HG02763 (cell line): Measurements from ENCODE around the gene GDF10.

Source experiments
- ATAC-seq: cut with Tn5 transposase; IDR thresholded peaks from one replicate; pipeline ENCODE4 v1.9.1; 2021; ENCODE audit warnings: mild to moderate bottlenecking, moderate library complexity; ENCODE audit not compliant: unreplicated experiment

Gene GDF10

DNA sequence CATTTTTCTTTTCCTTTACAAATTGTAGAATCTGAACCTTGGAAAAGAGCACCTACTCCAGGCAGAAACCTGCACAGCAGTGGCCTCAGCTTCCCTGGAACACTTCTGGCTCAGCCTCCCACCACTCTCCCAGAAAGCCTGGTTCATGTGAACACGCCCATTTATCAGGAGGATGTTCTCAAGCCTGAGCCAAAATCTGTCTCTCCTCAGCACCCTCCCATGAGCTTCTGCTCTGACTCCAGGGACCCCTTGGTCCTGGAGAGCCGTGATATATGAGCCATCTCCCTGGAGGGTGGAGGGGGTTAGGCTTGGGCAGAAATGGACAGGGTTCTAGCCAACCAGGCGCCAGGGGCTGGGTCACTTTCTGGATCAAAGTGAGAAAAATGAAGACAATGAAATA lies 32.4 kb downstream of the GDF10 start:
- no peak for ATAC-seq

DNA sequence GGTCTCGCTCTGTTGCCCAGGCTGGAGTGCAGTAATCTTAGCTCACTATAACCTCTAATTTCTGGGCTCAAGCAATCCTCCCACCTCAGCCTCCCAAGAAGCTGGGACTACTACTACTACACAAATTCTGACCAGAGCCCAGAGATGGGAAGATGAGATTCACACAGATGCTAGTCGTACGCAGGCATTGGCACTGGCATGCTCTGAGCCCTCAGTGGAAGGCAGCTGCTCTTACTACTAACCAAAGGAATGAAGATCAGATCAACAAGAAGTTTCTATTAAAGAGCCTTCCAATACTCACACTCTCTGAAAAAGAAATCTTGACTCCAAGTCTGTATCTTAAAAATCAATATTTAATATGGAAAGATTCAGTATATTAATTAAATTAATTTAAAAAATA lies 32.9 kb downstream of the GDF10 start:
- ATAC-seq: no peak

DNA sequence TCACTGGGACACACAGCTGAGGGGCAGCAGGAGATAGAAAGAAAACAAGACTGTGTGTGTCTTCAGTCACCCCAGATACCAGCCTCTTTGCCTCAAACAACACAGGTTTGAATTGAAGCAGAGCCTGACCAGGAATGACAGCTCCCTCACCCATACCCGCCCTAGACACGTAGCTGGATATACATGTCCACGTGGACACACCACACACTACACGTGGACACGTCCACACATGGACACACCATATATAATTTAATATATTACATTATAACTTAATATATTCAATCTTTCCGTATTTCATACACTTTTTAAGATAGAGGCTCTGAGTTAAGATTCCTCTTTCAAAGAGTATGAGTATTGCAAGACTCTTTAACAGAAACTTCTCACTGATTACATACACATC lies 33.5 kb downstream of the GDF10 start:
- ATAC-seq: no peak

DNA sequence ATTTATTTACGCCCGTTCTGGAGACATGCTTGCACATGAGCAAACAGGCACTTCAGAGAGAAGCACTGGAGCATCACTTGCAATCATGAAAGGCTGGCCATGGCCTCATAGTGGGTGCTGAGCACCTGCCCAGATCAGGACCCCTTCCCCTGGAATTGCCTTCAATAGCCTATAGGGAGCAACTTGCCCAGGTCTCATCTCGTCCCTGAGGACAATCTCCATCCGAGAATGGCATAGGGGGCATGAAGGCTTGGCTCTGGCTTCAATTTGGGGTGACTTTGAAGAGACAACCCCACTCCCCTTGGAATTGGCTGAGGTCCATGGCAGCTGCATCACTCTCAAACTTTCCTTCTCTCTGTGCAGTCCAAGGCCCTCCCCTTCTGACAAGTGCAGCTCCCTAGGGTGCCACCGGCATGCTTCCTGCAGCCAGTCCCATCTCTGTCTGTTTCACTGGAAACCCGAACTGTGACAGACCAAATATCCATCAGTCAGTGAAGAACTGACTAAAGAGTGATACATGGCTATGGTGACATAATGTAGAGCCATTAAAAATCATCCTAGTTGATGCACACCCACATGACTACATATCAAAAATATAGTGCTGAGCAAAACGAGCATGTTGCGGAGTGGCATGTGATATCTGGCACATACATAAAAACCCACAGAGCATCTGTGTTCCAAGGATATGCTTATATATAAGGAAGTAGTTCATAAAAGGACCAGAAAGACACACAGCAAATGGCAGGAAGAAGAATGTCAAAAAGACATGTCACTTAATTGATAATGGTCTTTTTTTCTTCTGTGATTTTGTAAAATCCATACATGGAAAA lies 34.7 kb downstream of the GDF10 start:
- no peak for ATAC-seq

DNA sequence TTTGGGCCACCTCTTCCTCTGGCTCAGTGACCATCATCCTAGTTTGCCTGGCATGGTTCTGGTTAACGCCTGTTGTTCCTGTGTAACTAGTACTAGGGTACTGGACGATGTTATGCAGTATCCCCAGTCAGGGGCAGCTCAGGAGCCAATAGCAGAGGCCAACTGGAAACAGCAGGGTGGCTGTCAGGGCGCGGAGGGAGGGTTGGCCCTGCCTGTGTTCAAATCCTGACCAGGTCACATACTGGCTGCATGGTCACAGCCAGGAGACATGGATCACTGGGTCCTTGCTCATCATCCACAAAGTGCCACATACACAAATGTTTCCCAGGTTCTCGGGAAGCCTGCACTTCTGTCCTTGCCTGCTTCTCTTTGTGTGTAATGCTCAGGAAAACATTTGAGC lies 35.9 kb downstream of the GDF10 start:
- no peak for ATAC-seq

DNA sequence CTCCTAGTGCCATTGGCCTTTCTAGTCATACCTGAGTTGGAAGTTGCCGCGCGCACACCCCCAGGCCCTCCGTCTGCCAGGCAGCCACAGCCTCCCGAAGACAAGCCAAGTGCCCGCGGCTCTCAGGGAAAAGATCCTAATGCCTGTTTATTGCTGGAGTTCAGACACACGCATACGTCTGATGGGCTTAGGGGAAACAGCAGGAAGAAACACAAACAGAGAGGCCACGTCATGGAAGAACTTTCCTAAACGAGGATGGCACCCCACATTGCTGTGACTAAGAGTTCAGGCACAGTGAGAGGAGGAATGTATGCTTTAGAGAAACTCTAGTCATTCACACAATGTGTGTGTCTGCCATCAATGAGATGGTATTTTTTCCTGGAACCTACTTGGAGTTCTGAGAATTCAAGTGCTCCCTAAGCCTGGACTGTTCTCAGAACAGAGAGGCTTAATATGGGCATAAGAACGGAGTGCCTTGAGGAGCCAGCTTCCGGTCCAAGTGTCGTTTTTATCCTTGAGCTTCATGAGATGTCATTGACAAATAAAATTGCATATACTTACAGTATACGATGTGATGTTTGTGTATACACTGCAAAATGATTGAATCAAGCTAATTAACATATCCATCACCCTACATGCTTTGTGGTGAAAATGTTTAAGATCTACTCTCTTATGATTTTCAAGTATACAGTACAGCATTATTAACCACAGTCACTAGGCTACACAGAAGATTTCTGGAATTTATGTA lies 36.6 kb downstream of the GDF10 start:
- no peak for ATAC-seq

DNA sequence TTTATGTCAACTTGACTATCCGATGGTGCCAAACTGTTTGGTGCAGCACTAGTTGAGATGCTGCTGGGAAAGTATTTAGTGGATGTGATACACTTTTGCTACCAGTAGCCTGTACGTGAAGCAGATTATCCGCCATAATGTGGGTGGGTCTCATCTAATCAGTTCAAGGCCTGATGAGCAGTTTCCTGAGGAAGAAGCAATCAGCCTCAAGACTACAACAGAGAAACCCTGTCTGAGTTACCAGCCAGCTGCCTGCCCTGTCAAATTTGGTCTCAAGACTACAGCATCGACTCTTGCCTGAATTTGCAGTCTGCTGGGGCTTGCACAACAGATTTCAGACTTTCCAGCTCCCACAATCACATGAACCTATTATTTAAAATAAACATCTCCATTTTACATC lies 37.3 kb downstream of the GDF10 start:
- ATAC-seq: no peak

DNA sequence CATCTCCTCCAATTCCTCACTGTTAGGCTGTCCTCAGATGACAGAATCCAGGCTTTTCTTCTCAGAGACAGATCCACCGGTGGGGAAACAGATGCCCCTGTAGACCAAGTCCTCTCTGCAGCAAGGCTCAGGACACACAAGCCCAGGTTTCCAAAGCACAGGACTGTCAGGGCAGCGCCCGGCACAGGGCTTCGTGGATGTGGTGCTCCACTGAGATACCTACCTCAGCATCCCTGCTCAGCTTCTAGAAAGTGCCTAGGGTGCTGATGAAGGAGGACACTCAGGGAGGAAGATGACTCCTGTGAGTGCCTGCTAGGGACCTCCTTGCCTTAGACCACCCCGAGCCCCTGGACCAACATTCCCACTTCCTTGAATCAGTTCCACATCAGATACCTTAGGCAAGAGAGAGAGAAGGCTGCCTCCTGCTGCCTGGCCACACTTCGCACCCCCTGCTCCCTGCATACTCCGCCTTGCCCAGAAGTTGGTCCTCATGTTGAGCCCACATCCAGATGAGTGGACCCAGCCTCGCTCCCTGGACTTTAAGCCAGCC lies 39.3 kb downstream of the GDF10 start:
- no peak for ATAC-seq

DNA sequence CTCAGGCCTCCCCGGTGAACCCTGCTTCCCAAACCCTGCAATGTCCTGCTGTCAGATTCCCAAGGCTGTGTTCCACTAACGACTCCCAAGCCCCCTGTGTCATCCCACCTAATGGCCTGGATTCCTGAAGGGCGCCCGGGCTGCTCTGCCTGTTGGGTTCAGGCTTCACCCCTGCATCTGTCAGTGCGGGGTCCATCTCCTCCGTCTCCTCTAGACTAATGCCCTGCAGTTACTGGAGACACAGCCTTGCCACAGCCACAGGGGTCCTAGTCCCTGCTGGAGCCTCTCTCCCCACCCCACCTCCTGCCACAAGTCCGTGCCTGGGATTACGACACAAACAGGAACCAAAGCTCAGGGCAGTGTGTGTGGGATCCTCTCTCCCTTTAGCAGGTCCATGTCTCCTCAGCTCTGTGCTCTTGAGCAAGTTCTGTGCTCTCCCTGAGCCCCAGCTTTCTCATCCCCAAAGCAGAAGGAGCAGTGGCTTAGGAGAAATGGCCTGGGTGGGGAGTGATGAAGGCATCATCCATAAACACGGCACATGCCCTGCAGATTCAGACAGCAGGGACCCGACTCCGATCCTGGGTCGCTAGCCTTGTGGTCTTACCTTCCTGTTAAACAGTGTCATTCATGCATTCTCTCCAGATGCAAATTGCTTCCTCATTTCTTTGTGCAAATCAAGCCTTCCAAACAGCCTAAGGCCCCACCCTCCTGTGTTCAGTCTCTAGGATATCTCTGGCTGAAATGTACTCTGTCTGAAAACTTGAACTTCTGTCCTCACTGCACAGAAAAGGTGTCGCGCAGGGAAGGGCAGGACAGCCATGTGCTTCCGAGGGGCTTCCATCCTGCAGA lies 40.0 kb downstream of the GDF10 start:
- ATAC-seq: no peak

DNA sequence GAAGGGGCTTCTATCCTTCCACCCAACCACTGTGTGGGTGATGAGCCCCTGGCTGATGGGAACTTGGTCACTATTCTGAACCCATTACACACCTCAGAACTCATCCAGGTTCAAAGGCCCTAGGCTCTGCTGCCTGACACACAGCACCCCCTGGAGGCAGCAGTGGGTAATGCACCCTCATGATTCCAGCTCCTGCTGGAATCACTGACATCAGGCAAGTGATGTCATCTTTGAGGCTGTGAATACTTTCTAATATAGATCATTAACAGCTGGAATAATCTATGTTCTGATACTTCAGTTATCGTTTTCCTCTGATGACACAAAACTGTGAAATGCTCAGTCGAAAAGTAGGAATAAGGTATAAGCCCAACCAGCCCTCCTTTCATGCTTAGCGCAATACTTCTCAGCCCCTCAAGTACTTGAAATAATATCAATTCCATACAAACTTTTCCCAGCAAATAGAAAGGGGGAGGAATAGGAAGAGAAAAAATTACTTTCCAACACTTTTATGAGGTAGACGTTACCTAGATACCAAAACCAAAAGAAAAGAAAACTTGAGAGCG lies 40.7 kb downstream of the GDF10 start:
- ATAC-seq: no peak

DNA sequence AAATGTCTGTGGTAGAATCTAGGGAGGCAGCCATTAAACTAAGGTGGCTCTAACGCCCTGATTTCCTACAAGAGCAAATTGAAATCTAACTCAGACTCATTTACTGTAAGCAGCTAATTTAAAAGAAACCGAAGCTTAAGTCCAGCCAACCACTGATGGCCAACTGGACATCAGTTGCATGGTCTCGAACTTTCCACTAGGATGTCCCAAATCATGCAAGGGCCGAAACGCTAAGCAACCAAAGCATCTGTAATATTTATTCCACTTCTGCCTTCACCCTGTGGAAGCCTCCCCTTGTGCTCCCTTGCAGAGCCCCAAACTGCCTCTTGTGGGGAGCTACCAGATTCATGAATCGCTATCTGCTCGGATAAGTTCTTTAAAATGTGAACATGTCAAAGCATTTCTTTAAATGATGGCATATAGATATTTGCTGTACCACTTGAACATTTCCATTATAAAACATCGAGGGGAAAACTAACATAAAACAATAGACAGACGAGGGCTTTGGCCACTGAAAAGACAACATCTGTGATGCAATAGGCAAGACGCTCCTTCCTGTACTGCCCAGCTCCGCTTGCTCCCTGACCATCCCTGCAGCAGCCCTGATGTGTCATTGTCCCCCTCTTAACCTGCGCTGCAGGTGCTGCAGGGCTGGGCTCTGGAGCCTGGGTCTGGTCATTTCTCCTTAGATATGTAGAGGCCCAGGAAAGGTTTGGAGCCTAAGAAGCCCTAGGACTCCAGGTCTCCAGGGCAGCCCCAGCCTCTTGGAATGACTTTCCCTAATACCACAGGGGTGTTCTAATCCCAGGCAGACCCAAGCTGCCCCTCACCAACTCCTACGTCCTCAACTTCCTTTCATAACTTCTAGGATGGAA lies 45.2 kb downstream of the GDF10 start:
- no peak for ATAC-seq

DNA sequence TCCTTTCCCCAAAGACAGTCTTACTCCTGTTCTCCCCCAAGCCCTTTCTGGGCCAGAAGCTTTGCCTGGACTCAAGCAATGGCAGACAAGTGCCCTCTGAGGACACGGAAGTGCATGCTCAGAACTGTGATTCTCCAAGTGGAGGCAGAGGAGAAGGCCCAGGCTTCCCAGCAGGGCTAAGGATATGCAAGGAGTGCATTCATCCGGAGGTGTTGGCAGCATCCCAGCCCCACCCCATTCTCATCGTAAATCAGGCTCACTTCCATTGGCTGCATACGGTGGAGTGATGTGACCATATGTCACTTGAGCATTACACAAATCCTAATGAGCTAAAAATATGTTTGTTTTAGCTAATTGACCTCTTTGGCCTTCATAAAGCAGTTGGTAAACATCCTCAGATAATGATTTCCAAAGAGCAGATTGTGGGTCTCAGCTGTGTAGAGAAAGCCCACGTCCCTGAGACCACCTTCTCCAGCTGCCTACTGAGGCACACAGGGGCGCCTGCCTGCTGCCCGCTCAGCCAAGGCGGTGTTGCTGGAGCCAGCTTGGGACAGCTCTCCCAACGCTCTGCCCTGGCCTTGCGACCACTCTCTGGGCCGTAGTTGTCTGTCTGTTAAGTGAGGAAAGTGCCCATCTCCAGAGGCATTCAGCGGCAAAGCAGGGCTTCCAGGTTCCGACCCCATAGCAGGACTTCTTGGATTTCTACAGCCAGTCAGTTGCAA lies 46.7 kb downstream of the GDF10 start:
- no peak for ATAC-seq

DNA sequence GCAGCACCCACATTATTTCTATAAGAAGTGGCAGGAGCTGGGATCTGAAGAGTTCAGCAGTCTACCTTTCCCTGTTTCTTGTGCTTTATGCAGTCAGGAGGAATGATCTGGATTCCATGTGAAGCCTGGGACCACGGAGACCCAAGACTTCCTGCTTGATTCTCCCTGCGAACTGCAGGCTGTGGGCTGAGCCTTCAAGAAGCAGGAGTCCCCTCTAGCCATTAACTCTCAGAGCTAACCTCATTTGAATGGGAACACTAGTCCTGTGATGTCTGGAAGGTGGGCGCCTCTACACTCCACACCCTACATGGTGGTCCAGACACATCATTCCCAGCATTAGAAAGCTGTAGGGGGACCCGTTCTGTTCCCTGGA lies 47.3 kb downstream of the GDF10 start:
- ATAC-seq: no peak

DNA sequence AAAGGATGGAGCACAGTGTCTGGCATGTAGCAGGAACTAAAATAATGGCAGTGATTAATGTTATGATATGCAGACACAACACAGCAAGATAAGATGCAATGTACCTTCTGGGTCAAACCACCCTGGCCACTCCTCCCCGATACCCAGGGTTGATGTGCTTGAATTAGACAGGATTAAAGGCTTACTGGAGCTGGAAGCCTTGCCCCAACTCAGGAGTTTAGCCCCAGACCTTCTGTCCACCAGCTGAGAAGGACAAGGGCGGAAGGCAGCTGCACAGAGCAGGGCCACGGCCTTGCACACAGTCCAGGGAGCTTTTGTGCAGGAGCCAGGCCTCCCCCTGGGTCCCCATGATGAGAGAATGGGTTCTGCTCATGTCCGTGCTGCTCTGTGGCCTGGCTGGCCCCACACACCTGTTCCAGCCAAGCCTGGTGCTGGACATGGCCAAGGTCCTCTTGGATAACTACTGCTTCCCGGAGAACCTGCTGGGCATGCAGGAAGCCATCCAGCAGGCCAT lies 48.2 kb downstream of the GDF10 start, which contains the start of gene RBP3:
RBP3 (plus strand) TSS at position 226 of the 514 bp plus-strand sequence; CDS start at position 348, 122 bp downstream.
- ATAC-seq: no peak

DNA sequence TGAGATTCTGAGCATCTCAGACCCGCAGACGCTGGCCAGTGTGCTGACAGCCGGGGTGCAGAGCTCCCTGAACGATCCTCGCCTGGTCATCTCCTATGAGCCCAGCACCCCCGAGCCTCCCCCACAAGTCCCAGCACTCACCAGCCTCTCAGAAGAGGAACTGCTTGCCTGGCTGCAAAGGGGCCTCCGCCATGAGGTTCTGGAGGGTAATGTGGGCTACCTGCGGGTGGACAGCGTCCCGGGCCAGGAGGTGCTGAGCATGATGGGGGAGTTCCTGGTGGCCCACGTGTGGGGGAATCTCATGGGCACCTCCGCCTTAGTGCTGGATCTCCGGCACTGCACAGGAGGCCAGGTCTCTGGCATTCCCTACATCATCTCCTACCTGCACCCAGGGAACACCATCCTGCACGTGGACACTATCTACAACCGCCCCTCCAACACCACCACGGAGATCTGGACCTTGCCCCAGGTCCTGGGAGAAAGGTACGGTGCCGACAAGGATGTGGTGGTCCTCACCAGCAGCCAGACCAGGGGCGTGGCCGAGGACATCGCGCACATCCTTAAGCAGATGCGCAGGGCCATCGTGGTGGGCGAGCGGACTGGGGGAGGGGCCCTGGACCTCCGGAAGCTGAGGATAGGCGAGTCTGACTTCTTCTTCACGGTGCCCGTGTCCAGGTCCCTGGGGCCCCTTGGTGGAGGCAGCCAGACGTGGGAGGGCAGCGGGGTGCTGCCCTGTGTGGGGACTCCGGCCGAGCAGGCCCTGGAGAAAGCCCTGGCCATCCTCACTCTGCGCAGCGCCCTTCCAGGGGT lies 48.9 kb downstream of the GDF10 start:
- ATAC-seq: no peak

DNA sequence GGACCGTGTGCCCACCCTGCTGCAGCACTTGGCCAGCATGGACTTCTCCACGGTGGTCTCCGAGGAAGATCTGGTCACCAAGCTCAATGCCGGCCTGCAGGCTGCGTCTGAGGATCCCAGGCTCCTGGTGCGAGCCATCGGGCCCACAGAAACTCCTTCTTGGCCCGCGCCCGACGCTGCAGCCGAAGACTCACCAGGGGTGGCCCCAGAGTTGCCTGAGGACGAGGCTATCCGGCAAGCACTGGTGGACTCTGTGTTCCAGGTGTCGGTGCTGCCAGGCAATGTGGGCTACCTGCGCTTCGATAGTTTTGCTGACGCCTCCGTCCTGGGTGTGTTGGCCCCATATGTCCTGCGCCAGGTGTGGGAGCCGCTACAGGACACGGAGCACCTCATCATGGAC lies 49.5 kb downstream of the GDF10 start:
- ATAC-seq: no peak

DNA sequence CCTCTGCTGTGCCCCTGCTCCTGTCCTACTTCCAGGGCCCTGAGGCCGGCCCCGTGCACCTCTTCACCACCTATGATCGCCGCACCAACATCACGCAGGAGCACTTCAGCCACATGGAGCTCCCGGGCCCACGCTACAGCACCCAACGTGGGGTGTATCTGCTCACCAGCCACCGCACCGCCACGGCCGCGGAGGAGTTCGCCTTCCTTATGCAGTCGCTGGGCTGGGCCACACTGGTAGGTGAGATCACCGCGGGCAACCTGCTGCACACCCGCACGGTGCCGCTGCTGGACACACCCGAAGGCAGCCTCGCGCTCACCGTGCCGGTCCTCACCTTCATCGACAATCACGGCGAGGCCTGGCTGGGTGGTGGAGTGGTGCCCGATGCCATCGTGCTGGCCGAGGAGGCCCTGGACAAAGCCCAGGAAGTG lies 50.0 kb downstream of the GDF10 start:
- no peak for ATAC-seq
